ENCODE data around the gene KIAA1217.

Gene KIAA1217

DNA sequence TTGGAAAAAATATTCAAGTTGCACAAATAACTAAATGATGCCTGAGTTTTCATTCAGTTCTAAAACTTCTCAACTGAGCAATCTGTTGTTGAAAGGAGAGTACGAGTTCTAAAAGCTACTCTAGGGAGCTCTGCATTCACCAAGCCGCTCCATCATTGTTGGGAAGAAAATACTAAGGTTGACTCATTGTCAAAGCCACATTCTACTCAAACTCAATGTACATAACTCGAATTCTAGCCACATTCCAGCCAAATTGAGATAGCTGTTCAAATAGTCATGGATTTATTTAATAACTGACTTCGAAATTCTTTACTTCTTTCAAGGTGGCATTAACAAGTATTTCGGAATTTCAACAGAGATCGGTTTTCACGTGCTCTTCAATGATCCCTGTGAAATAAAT, 63.4 kb downstream of the KIAA1217 start:
- Histone ChIP-seq H3K4me3 (IDR thresholded peaks at IDR 0.05; ENCODE audit: insufficient read depth, low read depth, low read length) (no peak overlapping the region), H3K27ac (no peak overlapping the region), H3K9ac (no peak overlapping the region), H4K20me1 (ENCODE audit: insufficient read depth) (no peaks in the 10 kb centered on the region), H3K79me2 (ENCODE audit: insufficient read depth, low read depth) (no peaks in the 10 kb centered on the region), H2AFZ (ENCODE audit: low read depth) (no peak overlapping the region), H3K36me3 (ENCODE audit: insufficient read depth) (no peaks in the 10 kb centered on the region), H3K4me1 (ENCODE audit: low read depth, poor library complexity, severe bottlenecking) (no peaks in the 10 kb centered on the region), H3K27me3 (ENCODE audit: insufficient read depth, low read depth) (no peaks in the 10 kb centered on the region), H3K4me2 (no peak overlapping the region)
- TF ChIP-seq CTCF (conservative IDR thresholded peaks at IDR 0.05; ENCODE audit: low read depth, low read length) = no peak

DNA sequence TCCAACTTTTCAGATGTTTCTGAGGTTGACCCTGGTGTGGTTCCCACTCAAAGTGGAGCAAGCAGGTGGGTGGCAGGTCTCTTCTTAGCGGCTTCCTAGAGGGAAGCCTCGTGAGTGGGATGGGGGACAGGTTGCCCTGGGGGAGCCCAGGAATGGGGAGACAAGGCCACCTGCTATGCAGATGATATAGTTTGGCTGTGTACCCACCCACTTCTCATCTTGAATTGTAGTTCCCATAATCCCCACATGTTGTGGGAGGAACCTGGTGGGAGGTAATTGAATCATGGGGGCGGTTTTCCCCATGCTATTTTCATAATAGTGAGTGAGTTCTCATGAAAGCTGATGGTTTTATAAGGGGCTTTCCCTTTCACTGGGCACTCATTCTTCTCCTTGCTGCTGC, 68.3 kb downstream of the KIAA1217 start:
- Histone ChIP-seq H3K36me3 (ENCODE audit: insufficient read depth) (no peaks in the 10 kb centered on the region), H3K9ac (no peak overlapping the region), H3K4me3 (IDR thresholded peaks at IDR 0.05; ENCODE audit: insufficient read depth, low read depth, low read length) (no peak overlapping the region), H4K20me1 (ENCODE audit: insufficient read depth) (no peaks in the 10 kb centered on the region), H2AFZ (ENCODE audit: low read depth) (no peak overlapping the region), H3K4me1 (ENCODE audit: low read depth, poor library complexity, severe bottlenecking) (no peaks in the 10 kb centered on the region), H3K27me3 (ENCODE audit: insufficient read depth, low read depth) (no peaks in the 10 kb centered on the region), H3K27ac (no peak overlapping the region), H3K79me2 (ENCODE audit: insufficient read depth, low read depth) (no peaks in the 10 kb centered on the region), H3K4me2 (no peak overlapping the region)
- TF ChIP-seq CTCF (conservative IDR thresholded peaks at IDR 0.05; ENCODE audit: low read depth, low read length) = no peak

- no peak for TF ChIP-seq CTCF (conservative IDR thresholded peaks at IDR 0.05; ENCODE audit: low read depth, low read length)
- Histone ChIP-seq H3K27ac (no peak overlapping the region), H3K4me2 (no peak overlapping the region), H2AFZ (ENCODE audit: low read depth) (no peak overlapping the region), H3K27me3 (ENCODE audit: insufficient read depth, low read depth) (no peaks in the 10 kb centered on the region), H3K4me3 (IDR thresholded peaks at IDR 0.05; ENCODE audit: insufficient read depth, low read depth, low read length) (no peak overlapping the region), H3K9ac (no peak overlapping the region), H3K36me3 (ENCODE audit: insufficient read depth) (no peaks in the 10 kb centered on the region), H3K79me2 (ENCODE audit: insufficient read depth, low read depth) (no peaks in the 10 kb centered on the region), H4K20me1 (ENCODE audit: insufficient read depth) (no peaks in the 10 kb centered on the region), H3K4me1 (ENCODE audit: low read depth, poor library complexity, severe bottlenecking) (no peaks in the 10 kb centered on the region)
These were observed 68.8 kb downstream of the KIAA1217 start for GRCh38 chr10:24277771-24278170.

DNA sequence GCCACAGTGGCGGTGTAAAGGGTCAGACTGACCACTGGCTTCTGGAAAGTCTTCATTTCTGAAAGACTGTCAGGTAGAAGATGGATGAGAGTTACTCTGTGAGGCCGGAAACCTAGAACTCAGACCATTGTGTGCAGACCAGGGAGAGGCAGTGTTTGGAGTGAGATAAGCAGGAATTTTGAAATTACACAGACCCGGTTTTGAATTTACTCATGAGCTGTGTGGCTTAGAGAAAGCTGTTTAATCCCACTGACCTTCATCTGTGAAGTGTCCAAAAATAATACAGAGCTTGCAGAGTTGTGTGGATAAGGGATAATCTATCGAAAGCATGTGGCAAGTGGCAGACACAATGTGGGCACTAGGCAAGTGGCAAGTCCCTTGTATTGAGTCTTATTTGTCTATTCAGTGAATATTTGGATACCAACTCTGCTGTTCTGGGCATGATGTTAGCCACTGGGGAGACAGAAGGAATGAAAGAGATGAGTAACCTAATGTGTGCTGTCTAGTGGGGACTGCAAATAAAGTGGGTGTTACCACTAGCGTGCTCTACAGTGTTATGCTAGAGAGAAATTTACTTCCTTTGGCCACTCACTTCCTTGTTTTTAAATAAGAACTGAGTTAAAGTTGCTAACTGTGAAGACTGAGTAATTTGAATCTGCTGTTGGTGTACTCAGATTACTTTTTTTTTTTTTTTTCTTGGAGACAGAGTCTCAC, 69.4 kb downstream of the KIAA1217 start:
- Histone ChIP-seq H3K79me2 (ENCODE audit: insufficient read depth, low read depth) (no peaks in the 10 kb centered on the region), H3K27me3 (ENCODE audit: insufficient read depth, low read depth) (no peaks in the 10 kb centered on the region), H4K20me1 (ENCODE audit: insufficient read depth) (no peaks in the 10 kb centered on the region)

More for the DNA sequence above, 69.4 kb downstream of the KIAA1217 start:
- H3K36me3 ChIP-seq (ENCODE audit: insufficient read depth) = no peaks in the 10 kb centered on the region
- TF ChIP-seq CTCF (conservative IDR thresholded peaks at IDR 0.05; ENCODE audit: low read depth, low read length) = no peak
- H3K27ac ChIP-seq = no peak overlapping the region
- H3K4me2 ChIP-seq = no peak overlapping the region
- H2AFZ ChIP-seq (ENCODE audit: low read depth) = no peak overlapping the region
- H3K4me1 ChIP-seq (ENCODE audit: low read depth, poor library complexity, severe bottlenecking) = no peaks in the 10 kb centered on the region
- H3K4me3 ChIP-seq (IDR thresholded peaks at IDR 0.05; ENCODE audit: insufficient read depth, low read depth, low read length) = no peak overlapping the region
- H3K9ac ChIP-seq = no peak overlapping the region

Measured in KMS-11 (cell line).